Aorta (tissue), 5 donors: ENCODE measurements around the gene EXOC3L1. TPM values are rescaled to one million over a fixed set of nuclear protein-coding genes. Genes with fewer than 3 reads are reported as not detected.

ENCODE experiments used
- ATAC-seq: fragments of 200-7000 bp; cut with Tn5 transposase; one replicate; pipeline ENCODE4 v1.9.1; 2022; ENCODE audit warnings: moderate library complexity; ENCODE audit not compliant: low FRiP score
- DNase-seq, 2 donors: peaks; one replicate each; pipeline ENCODE4 v3.0.0-alpha.2; 2020
- H3K27ac ChIP-seq, 2 donors: one replicate each; pipeline ENCODE4 v1.5.1; 2013; ENCODE audit warnings: low read length in 2 of 2, mild to moderate bottlenecking in 2 of 2, moderate library complexity in 2 of 2, control low read depth in 1 of 2, inconsistent platforms in 1 of 2, low read depth in 1 of 2
- H3K27me3 ChIP-seq, 2 donors: one replicate each; pipeline ENCODE4 v1.6.1; 2013; ENCODE audit warnings: control low read depth in 1 of 2, low read length in 1 of 2, mild to moderate bottlenecking in 1 of 2, moderate library complexity in 1 of 2; ENCODE audit not compliant: insufficient read depth in 2 of 2, control insufficient read depth in 1 of 2
- H3K36me3 ChIP-seq, 2 donors: one replicate each; pipeline ENCODE4 v1.6.1; 2013; ENCODE audit warnings: control low read depth in 1 of 2, low read length in 1 of 2, mild to moderate bottlenecking in 1 of 2; ENCODE audit not compliant: insufficient read depth in 2 of 2, control insufficient read depth in 1 of 2
- H3K4me1 ChIP-seq, 2 donors: one replicate each; pipeline ENCODE4 v1.6.1; 2013; ENCODE audit warnings: low read length in 2 of 2, control low read depth in 1 of 2, mild to moderate bottlenecking in 1 of 2, moderate library complexity in 1 of 2; ENCODE audit not compliant: insufficient read depth in 2 of 2, control insufficient read depth in 1 of 2
- H3K4me3 ChIP-seq, 2 donors: one replicate each; pipeline ENCODE4 v1.5.1; 2013; ENCODE audit warnings: low read length in 2 of 2, control low read depth in 1 of 2, mild to moderate bottlenecking in 1 of 2
- H3K9me3 ChIP-seq: one replicate; pipeline ENCODE4 v1.6.1; 2013; ENCODE audit warnings: mild to moderate bottlenecking, low read length; ENCODE audit not compliant: control insufficient read depth
- WGBS, 2 donors: extraction: QIAGEN DNeasy Blood & Tissue Kit; methylation state at CpG; one replicate each; pipeline ENCODE4 v1.1.7; 2013; 5-methylcytosine and 5-hydroxymethylcytosine counted together
- intact Hi-C, 2 donors: fragments of 100-400 bp; cut with DNase I; formaldehyde crosslinking; loops; one replicate each; pipeline versions ENCODE4 v1.14.2 to v1.15.0; 2022
- polyA plus RNA-seq, 2 donors: library from polyadenylated mRNA; stranded (reverse); fragments of 200-250 nt; gene quantifications; one replicate each; pipeline ENCODE4 v1.2.3, GENCODE V29; 2013
- total RNA-seq, 2 donors: library from RNA; stranded (reverse); fragmentation: NEBNext Ultra II Directional; extraction: Animal tissue kit (Norgen Biotek cat#: 25700); gene quantifications; one replicate each; pipeline ENCODE4 v1.2.1, GENCODE V29; 2021
- donor health status: healthy with polysubstance abuse.
- donor health status: Bipolar disorder and iron deficiency.
- donor health status: DM: no; HTN: no; CAD: no.
- donor health status: DM: no; HTN: no; CAD: no.
- donor health status: DM: yes; HTN: yes; CAD: no.

Gene EXOC3L1
- total and polyA plus RNA-seq, 4 donors, result 0.51 to 4.4 (median 1.5) TPM

DNA sequence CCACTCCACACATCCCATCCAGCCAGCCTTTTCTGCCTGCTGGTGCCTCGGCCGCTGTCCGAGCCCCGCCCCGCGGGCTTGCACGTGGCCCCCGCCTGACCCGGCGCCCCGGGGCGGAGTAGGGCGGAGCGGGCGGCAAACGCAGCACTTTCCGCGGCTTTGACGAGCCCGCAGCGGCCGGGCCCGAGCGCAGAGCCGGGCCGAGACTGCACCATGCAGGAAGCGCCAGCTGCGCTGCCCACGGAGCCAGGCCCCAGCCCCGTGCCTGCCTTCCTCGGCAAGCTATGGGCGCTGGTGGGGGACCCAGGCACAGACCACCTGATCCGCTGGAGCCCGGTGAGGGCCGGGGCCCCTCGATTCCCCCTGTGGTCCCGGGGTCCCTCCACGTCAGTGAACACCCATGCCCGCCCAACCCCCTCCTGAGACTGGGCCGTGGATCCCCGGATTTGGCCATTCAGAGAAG, 25.3 kb downstream of the EXOC3L1 start, which contains the start of gene HSF4:
Gene HSF4, plus strand, starts transcription at position 147 of the 463 bp plus-strand sequence. Its CDS starts 67 bp downstream, at position 214.
- Histone ChIP-seq H3K4me1 (no peaks in the 10 kb centered on the region), H3K4me3 (peak within 1 kb of the TSS in 1 of 2 donors; percentile 18), H3K9me3 (no peaks in the 10 kb centered on the region), H3K36me3 (no peaks in the 10 kb centered on the region), H3K27me3 (no peaks in the 10 kb centered on the region), H3K27ac (peak within 1 kb of the TSS in 1 of 2 donors; percentile 22)
- 2 to 3% methylated on average over 35 to 41 of the region's 41 CpGs for WGBS, 2 donors
- peak; percentile 83 to 86 for DNase-seq
- peak; percentile 62 for ATAC-seq
- intact Hi-C loops, result no loop called here

- DNase-seq (peak in 1 of 2 donors; percentile 62), ATAC-seq (no peak)
- H3K27ac ChIP-seq, result peak overlapping the region in 1 of 2 donors; percentile 22
- no peaks in the 10 kb centered on the region for H3K36me3 ChIP-seq
- H3K4me1 ChIP-seq, result no peaks in the 10 kb centered on the region
- 2 to 3% methylated on average over 31 to 34 of the region's 34 CpGs for WGBS, 2 donors
- H3K4me3 ChIP-seq, result peak overlapping the region in 1 of 2 donors; percentile 18
- H3K9me3 ChIP-seq, result no peaks in the 10 kb centered on the region
- H3K27me3 ChIP-seq, result no peaks in the 10 kb centered on the region
- intact Hi-C loops, result no loop called here
These were observed 25.9 kb downstream of the EXOC3L1 start for GRCh38 chr16:67163999-67164558.

GRCh38 chr16:67163164-67163998, 26.6 kb downstream of the EXOC3L1 start:
- intact Hi-C loops, result no loop called here
- H3K27me3 ChIP-seq, result no peaks in the 10 kb centered on the region

GRCh38 chr16:67162506-67163163, 27.3 kb downstream of the EXOC3L1 start:
- DNase-seq (no peak), ATAC-seq (no peak)
- Histone ChIP-seq H3K27me3 (no peaks in the 10 kb centered on the region), H3K27ac (no peak overlapping the region), H3K4me3 (no peak overlapping the region), H3K9me3 (no peaks in the 10 kb centered on the region), H3K36me3 (no peaks in the 10 kb centered on the region), H3K4me1 (no peaks in the 10 kb centered on the region)
- intact Hi-C loops, result no loop called here
- WGBS, 2 donors, result 10 to 11% methylated on average over 44 of the region's 44 CpGs

More at GRCh38 chr16:67163164-67163998, 26.6 kb downstream of the EXOC3L1 start:
- 1% methylated on average over 89 to 99 of the region's 99 CpGs for WGBS, 2 donors
- peak; percentile 78 to 87 for DNase-seq
- Histone ChIP-seq H3K9me3 (no peaks in the 10 kb centered on the region), H3K4me1 (no peaks in the 10 kb centered on the region), H3K36me3 (no peaks in the 10 kb centered on the region), H3K4me3 (peak overlapping the region in 1 of 2 donors; percentile 18), H3K27ac (peak overlapping the region in 1 of 2 donors; percentile 22)
- ATAC-seq, result peak; percentile 42

- Histone ChIP-seq H3K27me3 (no peaks in the 10 kb centered on the region), H3K27ac (no peak overlapping the region), H3K9me3 (no peaks in the 10 kb centered on the region), H3K36me3 (no peaks in the 10 kb centered on the region), H3K4me3 (no peak overlapping the region), H3K4me1 (no peaks in the 10 kb centered on the region)
- ATAC-seq (no peak), DNase-seq (no peak)
- 48 to 54% methylated on average over 25 of the region's 25 CpGs for WGBS, 2 donors
- intact Hi-C loops, result no loop called here
These were observed 28.3 kb downstream of the EXOC3L1 start for GRCh38 chr16:67161595-67162058.

DNA sequence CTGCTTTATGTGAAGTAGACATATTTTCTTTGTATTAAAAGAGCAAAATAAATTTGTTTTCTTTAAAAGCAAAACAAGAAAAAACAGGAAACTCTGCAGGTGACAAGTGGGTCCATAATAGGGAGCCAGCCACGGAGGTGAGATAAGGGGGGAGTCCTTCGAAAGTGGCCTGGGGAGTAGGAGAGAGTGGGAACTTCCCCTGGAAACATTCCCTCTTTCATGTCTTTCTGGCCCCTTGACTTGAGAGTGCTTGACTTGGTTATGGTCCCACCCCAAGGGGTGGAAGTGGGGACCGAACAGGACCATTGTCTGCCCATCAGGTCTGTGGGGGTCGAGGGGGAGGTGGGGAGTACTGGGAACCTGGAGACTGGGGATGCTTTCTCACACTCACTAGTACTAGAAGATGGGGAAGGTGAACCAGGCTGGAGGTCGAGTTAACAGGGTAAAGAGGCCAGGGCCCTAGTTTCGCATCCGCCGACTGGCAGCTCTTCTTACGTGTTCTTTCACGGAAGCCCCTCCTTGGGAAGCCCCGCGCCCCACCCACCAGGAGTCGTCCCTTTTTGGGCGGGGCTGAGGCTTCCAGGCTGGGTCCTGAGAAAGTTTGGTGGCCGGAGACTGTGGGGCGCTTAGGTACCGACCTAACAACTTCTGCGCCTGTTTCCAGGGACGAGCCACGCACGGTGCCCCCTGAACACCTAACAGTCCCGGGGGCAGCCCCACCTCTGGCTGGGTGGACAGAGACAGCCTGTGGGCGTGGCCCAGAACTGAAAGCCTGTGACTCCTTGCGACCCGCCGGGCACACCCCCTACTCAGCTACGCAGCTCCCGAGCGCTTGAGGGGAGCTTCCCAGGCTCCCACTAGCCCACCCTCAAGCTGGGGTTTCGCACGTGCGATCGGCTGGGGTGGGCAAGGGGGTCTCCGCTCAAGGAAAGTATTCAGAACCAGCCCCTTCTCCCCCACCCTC, 31.0 kb downstream of the EXOC3L1 start:
- Histone ChIP-seq H3K4me1 (no peaks in the 10 kb centered on the region), H3K36me3 (no peaks in the 10 kb centered on the region), H3K27ac (no peak overlapping the region), H3K9me3 (no peaks in the 10 kb centered on the region), H3K4me3 (peak overlapping the region; percentile 68 to 93), H3K27me3 (no peaks in the 10 kb centered on the region)
- no peak for ATAC-seq
- intact Hi-C loops, result loop anchor here in 1 of 2 donors (2.0 to 10.0 kb wide), 3 partner anchors 26 to 264 kb away; no protein-coding TSS in a partner anchor
- 6 to 8% methylated on average over 34 of the region's 34 CpGs for WGBS, 2 donors
- peak; percentile 80 to 86 for DNase-seq

- WGBS, 2 donors, result 91 to 92% methylated on average over 7 of the region's 7 CpGs
These were observed 31.9 kb downstream of the EXOC3L1 start for GRCh38 chr16:67157892-67158635.

More at GRCh38 chr16:67157892-67158635, 31.9 kb downstream of the EXOC3L1 start:
- Histone ChIP-seq H3K27me3 (no peaks in the 10 kb centered on the region), H3K9me3 (no peaks in the 10 kb centered on the region), H3K36me3 (no peaks in the 10 kb centered on the region), H3K4me3 (no peak overlapping the region), H3K27ac (no peak overlapping the region), H3K4me1 (no peaks in the 10 kb centered on the region)
- DNase-seq (peak in 1 of 2 donors; percentile 25), ATAC-seq (no peak)
- intact Hi-C loops, result loop anchor here in 1 of 2 donors (2.0 to 10.0 kb wide), 3 partner anchors 27 to 263 kb away; no protein-coding TSS in a partner anchor
